ENCODE data around the gene HENMT1. TPM values are rescaled to one million over a fixed set of nuclear protein-coding genes. Genes with fewer than 3 reads are reported as not detected.

Gene HENMT1
- total and polyA plus RNA-seq, 9 of the 15 experiments (the other 6 are each of a cell fraction or from before 2014, with no cell fraction given), result not detected

GRCh38 chr1:108685529-108685928 lies 24.6 kb upstream of the HENMT1 start:
- no peak overlapping the region for H3K4me2 ChIP-seq (ENCODE audit: insufficient read depth, low read length)
- no peak overlapping the region for H3K9ac ChIP-seq (ENCODE audit: insufficient read depth in 1 of 2, low read depth in 2 of 2, low read length in 2 of 2)
- no peaks in the 10 kb centered on the region for H4K20me1 ChIP-seq (replicated peaks; ENCODE audit: control insufficient read depth, insufficient read depth, low read length)
- no TSS peak for BruUV-seq (replicated peaks)
- in situ Hi-C loops (cut with MboI), result no loop called here
- H3K9me3 ChIP-seq (replicated peaks; ENCODE audit: control insufficient read depth, insufficient read depth, low read depth, low read length), result no peaks in the 10 kb centered on the region
- intact Hi-C loops (cut with micrococcal nuclease), result no loop called here
- POLR2A ChIA-PET, result no interaction called here
- CTCF ChIA-PET (ENCODE audit: low intra/inter-chr PET ratio), result no interaction called here
- no peak overlapping the region for H3K4me3 ChIP-seq
- no peak overlapping the region for H3K27ac ChIP-seq (ENCODE audit: extremely low read depth, low read depth, low read length)
- DNase-seq (ENCODE audit: extremely low read depth in 1 of 4, low spot score in 3 of 4) (no peak), FAIRE-seq (no peak), ATAC-seq (no peak)
- no peaks in the 10 kb centered on the region for H3K36me3 ChIP-seq (ENCODE audit: control insufficient read depth, insufficient read depth, low read length)
- peaks cover 2% of the 10 kb centered on the region; the same call in 1 of the 3 replicates for H3K79me2 ChIP-seq (ENCODE audit: control insufficient read depth, insufficient read depth, low read length)
- WGBS (ENCODE audit: insufficient coverage, low coverage, missing lambda C conversion rate), result 50% methylated on average over 1 of the region's 1 CpG
- H3K4me1 ChIP-seq (replicated peaks in 1 of 2; ENCODE audit: control insufficient read depth in 2 of 2, insufficient read depth in 2 of 2, low read length in 2 of 2), result peaks cover 0 to 2% of the 10 kb centered on the region in 2 experiments; a peak in 2 of 5 replicates
- no peak overlapping the region for H2AFZ ChIP-seq (ENCODE audit: low read depth, low read length)
- no peaks in the 10 kb centered on the region for H3K27me3 ChIP-seq (ENCODE audit: control insufficient read depth in 2 of 2, insufficient read depth in 2 of 2, low read length in 2 of 2)
- TF ChIP-seq ZBED1 (IDR thresholded peaks at IDR 0.05), result no peak
- TF ChIP-seq ZBTB49 (CRISPR knock-in tag; IDR thresholded peaks at IDR 0.05; ENCODE audit: borderline replicate concordance), result no peak
- no peak for TF ChIP-seq NR1H2 (CRISPR knock-in tag; IDR thresholded peaks at IDR 0.05)
- TF ChIP-seq ATF2 (CRISPR knock-in tag; IDR thresholded peaks at IDR 0.05), result no peak
- no peak for TF ChIP-seq SIN3A (IDR thresholded peaks at IDR 0.05; ENCODE audit: borderline replicate concordance in 2 of 2, control insufficient read depth in 1 of 2, low read depth in 2 of 2, low read length in 2 of 2)
- no peak for TF ChIP-seq ZNF57 (CRISPR knock-in tag; IDR thresholded peaks at IDR 0.05)
- TF ChIP-seq, protein P1, sequence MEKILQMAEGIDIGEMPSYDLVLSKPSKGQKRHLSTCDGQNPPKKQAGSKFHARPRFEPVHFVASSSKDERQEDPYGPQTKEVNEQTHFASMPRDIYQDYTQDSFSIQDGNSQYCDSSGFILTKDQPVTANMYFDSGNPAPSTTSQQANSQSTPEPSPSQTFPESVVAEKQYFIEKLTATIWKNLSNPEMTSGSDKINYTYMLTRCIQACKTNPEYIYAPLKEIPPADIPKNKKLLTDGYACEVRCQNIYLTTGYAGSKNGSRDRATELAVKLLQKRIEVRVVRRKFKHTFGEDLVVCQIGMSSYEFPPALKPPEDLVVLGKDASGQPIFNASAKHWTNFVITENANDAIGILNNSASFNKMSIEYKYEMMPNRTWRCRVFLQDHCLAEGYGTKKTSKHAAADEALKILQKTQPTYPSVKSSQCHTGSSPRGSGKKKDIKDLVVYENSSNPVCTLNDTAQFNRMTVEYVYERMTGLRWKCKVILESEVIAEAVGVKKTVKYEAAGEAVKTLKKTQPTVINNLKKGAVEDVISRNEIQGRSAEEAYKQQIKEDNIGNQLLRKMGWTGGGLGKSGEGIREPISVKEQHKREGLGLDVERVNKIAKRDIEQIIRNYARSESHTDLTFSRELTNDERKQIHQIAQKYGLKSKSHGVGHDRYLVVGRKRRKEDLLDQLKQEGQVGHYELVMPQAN (IDR thresholded peaks at IDR 0.05; ENCODE audit: borderline replicate concordance), result no peak
- no peak for TF ChIP-seq RCOR1 (IDR thresholded peaks at IDR 0.05; ENCODE audit: borderline replicate concordance in 1 of 2, low read depth in 2 of 2, low read length in 2 of 2)
- TF ChIP-seq KLF16 (IDR thresholded peaks at IDR 0.05), result no peak
- no peak for TF ChIP-seq CXXC5 (CRISPR knock-in tag; IDR thresholded peaks at IDR 0.05)
- no peak for TF ChIP-seq ZNF436 (CRISPR knock-in tag; IDR thresholded peaks at IDR 0.05)
- TF ChIP-seq LARP7 (IDR thresholded peaks at IDR 0.05), result no peak
- H3K9me1 ChIP-seq (ENCODE audit: control insufficient read depth, insufficient read depth, low read length), result no peaks in the 10 kb centered on the region
